GM06990 (cell line): Measurements from ENCODE around the gene NME3.

ENCODE experiments used
- DNase-seq: peaks from one replicate; pipeline ENCODE4 v3.0.0-alpha.2; 2011; ENCODE audit not compliant: insufficient read length; ENCODE audit errors: extremely low read depth
- H3K27me3 ChIP-seq: replicated peaks from 2 replicates; pipeline ENCODE4 v1.6.0; 2011; ENCODE audit warnings: low read length; ENCODE audit not compliant: control insufficient read depth, insufficient read depth
- H3K36me3 ChIP-seq: 2 replicates; pipeline ENCODE4 v1.5.1; 2011; ENCODE audit warnings: low read length; ENCODE audit not compliant: control insufficient read depth, insufficient read depth
- H3K4me3 ChIP-seq: replicated peaks from 2 replicates; pipeline ENCODE4 v1.5.1; 2011; ENCODE audit warnings: low read depth, mild to moderate bottlenecking, control low read depth, low read length
- TF ChIP-seq, protein P1 (sequence below): IDR thresholded peaks from 2 replicates; pipeline ENCODE4 v1.5.1; 2011; ENCODE audit warnings: low read length, control low read depth, mild to moderate bottlenecking, inconsistent platforms; ENCODE audit not compliant: insufficient read depth, poor library complexity, severe bottlenecking

The NME3 gene

GRCh38 chr16:1781254-1781653 lies 9.9 kb upstream of the NME3 start:
- no peaks in the 10 kb centered on the region for H3K27me3 ChIP-seq
- H3K4me3 ChIP-seq = peak overlapping the region; percentile 92
- TF ChIP-seq, protein P1, sequence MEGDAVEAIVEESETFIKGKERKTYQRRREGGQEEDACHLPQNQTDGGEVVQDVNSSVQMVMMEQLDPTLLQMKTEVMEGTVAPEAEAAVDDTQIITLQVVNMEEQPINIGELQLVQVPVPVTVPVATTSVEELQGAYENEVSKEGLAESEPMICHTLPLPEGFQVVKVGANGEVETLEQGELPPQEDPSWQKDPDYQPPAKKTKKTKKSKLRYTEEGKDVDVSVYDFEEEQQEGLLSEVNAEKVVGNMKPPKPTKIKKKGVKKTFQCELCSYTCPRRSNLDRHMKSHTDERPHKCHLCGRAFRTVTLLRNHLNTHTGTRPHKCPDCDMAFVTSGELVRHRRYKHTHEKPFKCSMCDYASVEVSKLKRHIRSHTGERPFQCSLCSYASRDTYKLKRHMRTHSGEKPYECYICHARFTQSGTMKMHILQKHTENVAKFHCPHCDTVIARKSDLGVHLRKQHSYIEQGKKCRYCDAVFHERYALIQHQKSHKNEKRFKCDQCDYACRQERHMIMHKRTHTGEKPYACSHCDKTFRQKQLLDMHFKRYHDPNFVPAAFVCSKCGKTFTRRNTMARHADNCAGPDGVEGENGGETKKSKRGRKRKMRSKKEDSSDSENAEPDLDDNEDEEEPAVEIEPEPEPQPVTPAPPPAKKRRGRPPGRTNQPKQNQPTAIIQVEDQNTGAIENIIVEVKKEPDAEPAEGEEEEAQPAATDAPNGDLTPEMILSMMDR = no peak
- peaks cover 13% of the 10 kb centered on the region for H3K36me3 ChIP-seq
- DNase-seq = no peak

DNA sequence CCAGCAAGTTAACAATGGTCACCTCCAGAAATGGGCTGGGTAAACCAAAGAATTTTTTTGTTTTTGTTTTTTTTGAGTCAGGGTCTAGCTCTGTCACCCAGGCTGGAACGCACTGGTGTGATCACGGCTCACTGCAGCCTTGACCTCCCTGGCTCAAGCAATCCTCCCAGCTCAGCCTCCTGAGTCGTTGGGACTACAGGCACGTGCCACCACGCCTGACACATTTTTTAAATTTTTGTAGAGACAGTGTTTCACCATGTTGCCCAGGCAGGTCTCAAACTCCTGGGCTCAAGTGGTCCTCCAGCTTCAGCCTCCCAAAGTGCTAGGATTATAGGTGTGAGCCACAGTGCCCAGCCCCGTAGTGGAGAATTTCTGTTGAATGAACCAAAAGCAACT lies 9.3 kb upstream of the NME3 start:
- no peak overlapping the region for H3K4me3 ChIP-seq
- TF ChIP-seq, protein P1 = no peak
- no peaks in the 10 kb centered on the region for H3K27me3 ChIP-seq
- no peak for DNase-seq
- H3K36me3 ChIP-seq = peaks cover 13% of the 10 kb centered on the region

DNA sequence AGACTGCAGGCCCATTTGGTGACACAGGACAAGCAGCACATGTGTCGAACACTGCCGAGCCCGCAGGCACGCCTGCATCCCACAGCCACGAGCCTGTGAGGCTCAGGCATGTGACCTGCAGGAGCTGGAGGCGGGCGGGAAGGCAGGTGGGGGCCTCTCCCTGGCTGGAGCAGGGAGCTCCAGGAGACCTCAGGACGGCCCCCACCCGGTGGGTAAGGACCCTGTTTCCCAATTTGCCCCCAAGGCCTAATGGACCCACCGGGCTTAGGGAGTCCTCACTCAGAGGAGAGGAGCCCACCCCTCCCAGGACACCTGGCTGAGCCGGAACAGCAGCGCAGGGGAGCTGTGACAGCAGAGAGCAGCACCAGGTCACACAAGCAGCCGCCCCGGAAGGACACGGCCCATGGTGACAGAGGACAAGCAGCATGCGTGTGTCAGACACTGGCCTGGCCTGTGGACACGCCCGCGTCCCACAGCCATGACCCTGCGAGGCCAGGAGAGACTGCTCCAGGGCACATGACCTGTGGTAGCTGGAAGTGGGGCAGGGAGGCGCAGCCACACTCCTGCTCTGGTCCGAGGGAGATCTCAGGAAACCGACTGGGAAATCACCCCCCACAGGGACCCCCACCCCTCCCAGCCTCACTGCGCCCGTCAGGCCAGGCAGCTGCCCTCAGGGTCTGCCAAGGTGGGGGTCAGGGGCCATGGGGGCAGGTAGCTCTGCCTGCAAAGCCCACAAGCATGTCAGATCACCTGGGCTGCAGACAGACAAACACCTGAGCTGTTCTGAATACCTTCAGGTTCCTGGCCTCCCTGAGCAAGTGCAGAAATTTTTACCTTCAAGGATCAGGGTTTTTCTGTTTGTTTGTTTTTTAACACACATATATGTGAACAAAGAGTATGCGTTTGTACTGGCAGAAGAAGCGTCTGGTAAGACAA lies 8.7 kb upstream of the NME3 start:
- DNase-seq = peak; percentile 18
- Histone ChIP-seq H3K4me3 (no peak overlapping the region), H3K27me3 (no peaks in the 10 kb centered on the region), H3K36me3 (peaks cover 15% of the 10 kb centered on the region)
- TF ChIP-seq, protein P1 = no peak

- H3K4me3 ChIP-seq = no peak overlapping the region
- peaks cover 15% of the 10 kb centered on the region for H3K36me3 ChIP-seq
- peak; percentile 6 for DNase-seq
- no peaks in the 10 kb centered on the region for H3K27me3 ChIP-seq
- TF ChIP-seq, protein P1 = no peak
Observed at GRCh38 chr16:1779234-1779701, 7.9 kb upstream of the NME3 start.

DNA sequence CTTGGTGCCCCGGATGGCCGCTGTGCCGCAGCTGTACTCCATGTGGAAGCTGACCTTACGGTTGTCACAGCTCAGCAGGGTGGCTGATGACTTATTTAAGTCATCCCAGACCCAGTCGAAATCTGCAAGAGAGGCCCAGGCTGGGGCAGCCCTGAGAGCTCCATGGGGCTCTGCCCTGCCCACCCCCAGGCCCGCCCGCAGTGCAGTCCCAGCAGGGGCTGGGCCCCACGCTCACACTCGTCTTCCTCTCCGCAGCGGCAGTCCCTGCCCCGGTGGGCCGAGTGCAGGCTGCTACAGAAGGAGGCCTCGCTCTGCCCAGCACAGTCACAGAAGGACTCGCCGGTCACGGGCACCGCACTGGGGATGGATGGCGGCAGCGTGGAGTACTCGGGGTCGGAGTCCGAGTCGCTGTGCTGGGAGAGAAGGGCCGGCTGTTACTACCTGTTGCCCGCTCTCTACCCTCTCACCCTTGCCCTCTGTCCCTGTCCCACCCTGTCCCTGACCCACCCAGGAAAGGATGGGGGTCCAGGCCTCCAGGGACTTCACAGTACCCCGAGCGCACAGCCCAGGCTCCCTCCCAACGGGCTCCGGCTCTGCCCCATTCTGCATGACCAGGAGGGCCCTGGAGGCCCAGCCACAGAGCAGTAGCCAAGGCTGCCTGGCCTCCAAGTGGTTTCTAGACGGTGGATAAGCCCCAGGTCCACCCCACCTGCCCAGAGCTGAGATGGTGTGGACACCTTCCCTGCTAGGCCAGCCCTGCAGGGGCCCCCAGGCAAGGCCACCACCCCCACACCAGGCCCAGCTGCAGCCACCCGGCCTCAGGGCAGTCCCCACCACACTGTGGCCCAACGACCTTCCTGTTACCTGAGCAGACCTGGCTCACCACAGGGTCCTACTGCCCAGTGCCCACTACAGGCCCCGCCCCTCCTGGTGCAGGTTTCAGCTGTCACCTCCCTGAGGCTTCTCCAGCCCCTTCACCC lies 7.1 kb upstream of the NME3 start:
- H3K27me3 ChIP-seq = no peaks in the 10 kb centered on the region
- TF ChIP-seq, protein P1 = no peak
- peaks cover 15% of the 10 kb centered on the region for H3K36me3 ChIP-seq
- peak; percentile 23 for DNase-seq
- no peak overlapping the region for H3K4me3 ChIP-seq
